ENCODE results near the gene KBTBD8.

The KBTBD8 gene

DNA sequence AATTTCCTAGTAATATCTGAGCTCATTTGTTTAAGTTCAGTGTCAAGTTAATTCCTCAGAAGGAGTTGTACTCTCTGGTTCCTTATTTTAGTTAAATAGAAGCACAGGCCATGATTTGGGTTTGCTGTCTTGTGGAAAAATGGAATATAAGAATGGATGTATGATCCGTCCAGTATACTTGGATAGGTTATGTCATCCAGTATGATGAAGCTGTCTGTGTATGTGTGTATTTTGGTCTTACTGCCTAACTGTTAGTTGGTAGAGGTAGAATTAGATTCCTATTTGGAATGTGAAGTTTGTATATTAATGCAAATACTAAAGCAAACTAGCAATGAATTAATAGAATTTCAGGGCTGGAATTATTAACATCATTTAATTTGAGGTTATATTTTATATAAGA, 7.9 kb downstream of the KBTBD8 start:
- Mint-ChIP-seq H3K36me3 (ENCODE audit: insufficient read depth) (peaks cover 32% of the 10 kb centered on the region), H3K4me3 (peak overlapping the region; percentile 16), H3K27me3 (no peaks in the 10 kb centered on the region), H3K4me1 (peaks cover 28% of the 10 kb centered on the region), H3K27ac (ENCODE audit: low read depth) (no peak overlapping the region), H3K9me3 (no peaks in the 10 kb centered on the region)
- no peak for DNase-seq (ENCODE audit: low spot score in 2 of 2)
- ATAC-seq (replicated peaks; ENCODE audit: extremely low read depth, poor library complexity, severe bottlenecking), result no peak

DNA sequence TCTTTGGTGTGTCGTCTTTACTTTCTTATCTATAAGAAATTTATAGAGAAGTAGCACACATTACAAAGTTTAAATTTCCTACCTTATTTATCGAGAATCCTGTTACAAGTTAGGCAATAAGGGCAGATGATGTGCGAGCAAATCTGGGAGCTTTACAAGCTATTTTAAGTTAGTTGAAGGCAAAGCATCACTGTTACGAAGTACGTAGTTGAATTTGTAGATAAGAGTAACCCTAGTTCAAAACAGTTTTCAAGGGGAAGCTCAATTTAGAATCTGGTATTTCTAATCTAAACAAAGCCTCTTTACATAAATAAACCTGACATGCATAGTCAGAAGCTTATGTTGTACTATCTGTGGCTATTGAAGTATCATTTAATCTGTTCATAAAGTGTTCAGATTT, 8.4 kb downstream of the KBTBD8 start:
- Mint-ChIP-seq H3K4me3 (no peak overlapping the region), H3K27me3 (no peaks in the 10 kb centered on the region), H3K4me1 (peaks cover 24% of the 10 kb centered on the region), H3K9me3 (no peaks in the 10 kb centered on the region), H3K27ac (ENCODE audit: low read depth) (no peak overlapping the region), H3K36me3 (ENCODE audit: insufficient read depth) (peaks cover 34% of the 10 kb centered on the region)
- DNase-seq (ENCODE audit: low spot score in 2 of 2), result no peak
- ATAC-seq (replicated peaks; ENCODE audit: extremely low read depth, poor library complexity, severe bottlenecking), result no peak

DNA sequence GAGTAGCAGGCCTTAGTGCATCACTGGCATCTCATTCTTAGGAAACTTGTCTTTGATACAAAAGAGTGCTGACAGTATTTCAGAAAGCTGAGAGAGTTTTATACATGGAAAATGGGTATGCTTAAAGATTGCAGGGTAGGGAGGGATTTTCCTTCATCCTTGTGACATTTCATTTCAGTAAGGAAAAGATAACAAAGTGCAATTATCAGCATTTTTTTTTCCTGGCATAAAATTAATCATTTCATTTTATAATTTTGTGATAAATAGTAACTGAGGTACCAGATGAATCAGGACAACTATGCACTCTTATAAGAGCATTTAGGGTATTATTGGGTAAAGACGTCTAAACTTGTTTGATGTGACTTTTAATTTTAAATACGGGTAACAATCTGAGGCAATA, 10.3 kb downstream of the KBTBD8 start:
- H3K27ac Mint-ChIP-seq (ENCODE audit: low read depth), result no peak overlapping the region
- no peaks in the 10 kb centered on the region for H3K27me3 Mint-ChIP-seq
- H3K4me3 Mint-ChIP-seq, result no peak overlapping the region
- peaks cover 22% of the 10 kb centered on the region for H3K4me1 Mint-ChIP-seq
- ATAC-seq (replicated peaks; ENCODE audit: extremely low read depth, poor library complexity, severe bottlenecking) (no peak), DNase-seq (ENCODE audit: low spot score in 2 of 2) (no peak)
- H3K9me3 Mint-ChIP-seq, result no peaks in the 10 kb centered on the region
- peaks cover 36% of the 10 kb centered on the region for H3K36me3 Mint-ChIP-seq (ENCODE audit: insufficient read depth)

DNA sequence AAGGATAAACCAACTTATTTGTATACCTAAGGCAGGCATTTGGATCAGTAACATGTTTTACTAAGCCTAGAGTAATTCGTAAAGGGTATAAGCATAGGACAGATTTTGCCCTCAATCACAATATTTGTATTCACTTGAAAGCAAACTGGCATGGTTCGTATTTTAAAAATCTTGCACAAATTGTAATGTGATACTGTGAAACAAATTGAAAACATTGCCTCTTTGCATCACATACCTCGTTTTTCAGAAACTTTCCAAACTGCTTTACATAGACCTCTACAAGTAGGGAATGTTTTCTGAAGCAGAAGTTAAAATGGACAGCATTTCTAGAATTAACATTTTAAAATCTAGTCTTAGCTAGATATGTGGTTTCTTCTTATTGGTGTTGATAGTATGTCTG, 11.6 kb downstream of the KBTBD8 start:
- H3K4me3 Mint-ChIP-seq, result no peak overlapping the region
- DNase-seq (ENCODE audit: low spot score in 2 of 2) (no peak), ATAC-seq (replicated peaks; ENCODE audit: extremely low read depth, poor library complexity, severe bottlenecking) (no peak)
- H3K9me3 Mint-ChIP-seq, result no peaks in the 10 kb centered on the region
- H3K27me3 Mint-ChIP-seq, result no peaks in the 10 kb centered on the region
- peaks cover 15% of the 10 kb centered on the region for H3K4me1 Mint-ChIP-seq
- H3K36me3 Mint-ChIP-seq (ENCODE audit: insufficient read depth), result peaks cover 31% of the 10 kb centered on the region
- H3K27ac Mint-ChIP-seq (ENCODE audit: low read depth), result no peak overlapping the region

DNA sequence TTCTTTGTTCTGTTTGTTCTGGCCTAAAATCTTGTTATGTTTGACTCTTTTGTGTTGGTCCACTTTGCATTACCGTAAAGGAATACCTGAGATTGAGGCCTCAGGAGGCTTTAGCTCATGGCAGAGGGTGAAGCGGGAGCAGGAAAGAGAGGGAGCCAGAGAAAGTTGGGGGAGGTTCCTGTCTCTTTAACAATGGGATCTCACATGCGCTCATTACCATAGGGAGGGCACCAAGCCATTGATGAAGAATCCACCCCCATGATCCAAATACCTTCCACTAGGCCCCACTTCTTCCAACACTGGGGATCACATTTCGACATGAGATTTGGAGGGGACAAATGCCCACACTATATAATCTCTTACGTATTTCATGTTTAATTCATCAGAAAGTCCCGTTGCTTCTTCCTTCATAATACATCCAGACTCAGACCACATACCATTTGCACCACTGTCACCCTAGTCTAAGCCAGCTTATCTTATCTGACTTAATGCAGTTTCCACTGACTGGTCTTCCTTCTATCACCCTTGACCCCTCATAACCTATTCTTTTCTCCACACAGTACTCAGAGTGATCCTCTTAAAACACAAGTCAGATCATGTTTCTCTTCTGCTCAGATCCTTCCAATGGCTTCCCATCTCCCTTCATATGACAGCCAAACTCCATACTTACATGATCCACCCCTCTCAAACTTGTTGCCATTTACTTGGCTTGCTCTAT, 13.5 kb downstream of the KBTBD8 start:
- DNase-seq (ENCODE audit: low spot score in 2 of 2) (no peak), ATAC-seq (replicated peaks; ENCODE audit: extremely low read depth, poor library complexity, severe bottlenecking) (no peak)
- Mint-ChIP-seq H3K4me1 (peaks cover 5% of the 10 kb centered on the region), H3K36me3 (ENCODE audit: insufficient read depth) (peaks cover 24% of the 10 kb centered on the region), H3K27ac (ENCODE audit: low read depth) (no peak overlapping the region), H3K9me3 (no peaks in the 10 kb centered on the region), H3K27me3 (no peaks in the 10 kb centered on the region), H3K4me3 (no peak overlapping the region)

DNA sequence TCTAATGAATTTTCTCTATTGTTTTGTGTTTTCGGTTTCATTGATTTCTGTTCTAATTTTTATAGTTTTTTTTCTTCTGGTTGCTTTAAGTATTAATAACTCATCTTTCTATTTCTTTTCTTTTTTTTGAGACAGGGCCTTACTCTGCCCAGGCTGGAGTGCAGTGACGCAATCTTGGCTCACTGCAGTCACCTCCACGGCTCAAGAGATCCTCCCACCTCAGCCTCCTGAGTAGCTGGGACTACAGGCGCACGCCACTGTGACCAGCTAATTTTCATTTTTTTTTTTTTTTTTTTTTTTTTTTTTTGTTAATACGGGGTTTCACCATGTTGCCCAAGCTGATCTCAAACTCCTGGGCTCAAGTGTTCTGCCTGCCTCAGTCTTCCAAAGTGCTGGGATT, 14.5 kb downstream of the KBTBD8 start:
- Mint-ChIP-seq H3K4me1 (peaks cover 8% of the 10 kb centered on the region), H3K36me3 (ENCODE audit: insufficient read depth) (peaks cover 21% of the 10 kb centered on the region), H3K4me3 (no peak overlapping the region), H3K27me3 (no peaks in the 10 kb centered on the region), H3K27ac (ENCODE audit: low read depth) (no peak overlapping the region), H3K9me3 (no peaks in the 10 kb centered on the region)
- DNase-seq (ENCODE audit: low spot score in 2 of 2) (no peak), ATAC-seq (replicated peaks; ENCODE audit: extremely low read depth, poor library complexity, severe bottlenecking) (no peak)

DNA sequence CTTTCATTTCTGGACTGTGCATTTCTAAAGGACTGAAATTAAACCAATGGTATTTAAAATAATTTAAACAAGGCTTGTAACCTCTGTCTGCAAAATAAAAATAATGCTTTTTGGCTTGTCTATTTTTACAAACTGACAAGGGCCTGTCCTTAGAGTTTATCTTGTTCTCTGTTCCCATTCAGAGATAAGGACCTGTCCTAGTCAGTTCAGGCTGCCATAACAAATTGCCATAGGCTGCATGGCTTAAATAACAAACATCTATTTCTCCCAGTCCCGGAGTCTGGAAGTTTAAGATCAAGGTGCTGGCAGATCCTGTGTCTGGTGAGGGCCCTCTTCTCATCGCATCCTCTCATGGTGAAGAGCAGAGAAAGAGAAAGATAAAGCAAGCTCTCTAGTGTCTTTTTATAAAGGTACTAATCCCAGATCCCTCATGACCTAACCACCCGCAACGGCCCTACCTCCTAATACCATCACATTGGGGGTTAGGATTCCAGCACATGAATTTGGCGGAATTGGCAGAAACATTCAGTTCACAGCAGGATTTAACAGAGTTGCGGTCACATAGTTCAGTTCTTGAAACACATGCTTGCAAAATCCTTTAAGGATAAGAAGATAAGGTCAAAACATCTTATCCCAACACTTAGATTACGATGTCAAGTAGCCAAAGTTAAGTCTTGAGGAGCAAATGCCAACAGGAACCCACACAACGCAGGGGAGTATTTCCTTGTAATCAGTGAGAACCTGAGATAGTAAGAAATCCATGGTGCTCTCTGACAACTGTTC, 17.8 kb downstream of the KBTBD8 start:
- H3K4me1 Mint-ChIP-seq, result peaks cover 15% of the 10 kb centered on the region

DNA sequence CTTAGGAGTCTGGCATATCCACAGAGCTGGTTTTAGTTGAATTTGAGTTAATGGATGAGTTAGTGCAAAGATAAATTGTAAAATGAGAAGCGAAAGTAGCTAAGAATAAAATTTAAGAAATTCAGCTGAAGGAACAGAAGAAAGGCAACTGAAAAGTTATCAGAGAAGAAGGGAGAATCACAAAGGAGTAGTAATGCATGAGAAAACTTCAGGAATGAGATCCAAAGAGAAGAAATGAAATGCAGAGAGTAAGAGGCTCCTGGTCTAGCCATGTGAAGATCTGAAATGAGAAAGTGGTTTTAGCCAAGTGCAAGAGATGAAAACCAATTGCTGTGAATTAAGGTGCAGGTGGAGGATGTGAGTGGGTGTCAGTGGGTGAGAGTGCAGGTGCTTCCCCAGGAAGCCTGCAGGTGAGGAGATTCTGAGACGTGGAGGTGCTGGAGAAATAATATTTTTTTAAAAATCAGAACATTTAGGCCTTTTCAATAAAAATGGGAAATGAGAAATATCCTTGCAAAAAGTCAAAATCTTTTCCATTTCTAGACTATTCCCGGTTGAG, 18.5 kb downstream of the KBTBD8 start:
- H3K9me3 Mint-ChIP-seq, result no peaks in the 10 kb centered on the region
- DNase-seq (ENCODE audit: low spot score in 2 of 2) (no peak), ATAC-seq (replicated peaks; ENCODE audit: extremely low read depth, poor library complexity, severe bottlenecking) (no peak)
- H3K36me3 Mint-ChIP-seq (ENCODE audit: insufficient read depth), result peaks cover 6% of the 10 kb centered on the region
- no peak overlapping the region for H3K4me3 Mint-ChIP-seq
- H3K27ac Mint-ChIP-seq (ENCODE audit: low read depth), result no peak overlapping the region
- no peaks in the 10 kb centered on the region for H3K27me3 Mint-ChIP-seq
- H3K4me1 Mint-ChIP-seq, result peaks cover 15% of the 10 kb centered on the region

More for the DNA sequence above, 17.8 kb downstream of the KBTBD8 start:
- no peak for ATAC-seq (replicated peaks; ENCODE audit: extremely low read depth, poor library complexity, severe bottlenecking)
- Mint-ChIP-seq H3K4me3 (no peak overlapping the region), H3K27me3 (no peaks in the 10 kb centered on the region), H3K36me3 (ENCODE audit: insufficient read depth) (peaks cover 8% of the 10 kb centered on the region), H3K27ac (ENCODE audit: low read depth) (no peak overlapping the region), H3K9me3 (no peaks in the 10 kb centered on the region)
- no peak for DNase-seq (ENCODE audit: low spot score in 2 of 2)

DNA sequence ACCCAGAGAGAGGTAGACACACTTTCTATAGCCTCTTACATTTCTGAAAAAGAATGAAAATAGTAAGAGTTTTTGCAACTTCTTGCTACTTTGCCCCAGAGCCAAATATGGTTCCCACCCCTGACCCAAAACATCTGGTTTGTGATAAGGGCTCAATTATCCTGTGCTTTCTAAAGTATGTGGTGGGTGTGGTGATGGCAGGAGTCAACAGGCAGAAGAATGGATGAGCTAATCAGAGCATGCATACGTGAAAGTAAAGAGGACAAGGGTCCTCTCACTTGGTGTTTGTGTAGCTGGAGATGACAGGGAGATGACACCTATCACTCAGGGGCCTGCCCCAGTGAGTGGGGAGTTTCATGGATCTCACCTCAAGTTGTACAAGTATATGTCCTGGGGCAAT, 19.1 kb downstream of the KBTBD8 start:
- H3K4me1 Mint-ChIP-seq, result peaks cover 15% of the 10 kb centered on the region
- H3K36me3 Mint-ChIP-seq (ENCODE audit: insufficient read depth), result peaks cover 2% of the 10 kb centered on the region
- no peak for DNase-seq (ENCODE audit: low spot score in 2 of 2)
- no peak for ATAC-seq (replicated peaks; ENCODE audit: extremely low read depth, poor library complexity, severe bottlenecking)
- no peaks in the 10 kb centered on the region for H3K27me3 Mint-ChIP-seq
- H3K9me3 Mint-ChIP-seq, result no peaks in the 10 kb centered on the region
- H3K4me3 Mint-ChIP-seq, result no peak overlapping the region
- H3K27ac Mint-ChIP-seq (ENCODE audit: low read depth), result no peak overlapping the region

DNA sequence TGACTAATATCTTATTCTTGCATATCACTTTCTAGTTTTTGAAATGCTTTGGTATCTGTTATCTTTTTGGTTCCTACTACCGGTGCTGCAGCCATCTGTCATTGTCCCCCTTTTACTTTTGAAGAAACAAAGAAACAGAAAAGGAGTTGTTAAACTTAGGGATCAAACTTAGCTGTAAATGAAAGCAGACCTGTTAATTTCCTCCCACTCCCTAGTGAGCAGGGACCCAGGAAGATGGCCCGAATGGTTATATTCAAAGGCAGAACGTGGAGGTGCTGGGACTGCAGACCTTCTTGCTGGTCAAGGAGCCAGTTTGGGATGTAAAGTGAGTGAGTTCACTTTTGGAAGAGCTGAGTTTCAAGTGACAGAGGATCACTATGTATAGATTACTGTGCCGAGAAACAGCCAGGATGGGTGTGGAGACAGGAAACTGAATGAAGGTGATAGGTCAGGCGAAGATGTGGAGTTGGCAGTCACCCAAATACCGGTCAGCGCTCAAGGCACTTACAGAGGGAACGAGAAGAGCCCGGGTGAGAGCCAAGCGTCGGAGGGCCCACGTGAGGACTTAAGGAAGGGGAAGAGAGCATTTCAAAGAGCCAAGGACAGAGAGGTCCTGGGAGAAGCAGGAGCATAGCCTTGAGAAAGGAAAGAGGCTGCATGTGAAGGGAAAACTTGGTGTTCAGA, 20.1 kb downstream of the KBTBD8 start:
- no peak overlapping the region for H3K27ac Mint-ChIP-seq (ENCODE audit: low read depth)
- H3K4me3 Mint-ChIP-seq, result no peak overlapping the region
- DNase-seq (ENCODE audit: low spot score in 2 of 2), result no peak
- H3K36me3 Mint-ChIP-seq (ENCODE audit: insufficient read depth), result no peaks in the 10 kb centered on the region
- peaks cover 15% of the 10 kb centered on the region for H3K4me1 Mint-ChIP-seq
- H3K27me3 Mint-ChIP-seq, result no peaks in the 10 kb centered on the region
- no peaks in the 10 kb centered on the region for H3K9me3 Mint-ChIP-seq
- no peak for ATAC-seq (replicated peaks; ENCODE audit: extremely low read depth, poor library complexity, severe bottlenecking)

DNA sequence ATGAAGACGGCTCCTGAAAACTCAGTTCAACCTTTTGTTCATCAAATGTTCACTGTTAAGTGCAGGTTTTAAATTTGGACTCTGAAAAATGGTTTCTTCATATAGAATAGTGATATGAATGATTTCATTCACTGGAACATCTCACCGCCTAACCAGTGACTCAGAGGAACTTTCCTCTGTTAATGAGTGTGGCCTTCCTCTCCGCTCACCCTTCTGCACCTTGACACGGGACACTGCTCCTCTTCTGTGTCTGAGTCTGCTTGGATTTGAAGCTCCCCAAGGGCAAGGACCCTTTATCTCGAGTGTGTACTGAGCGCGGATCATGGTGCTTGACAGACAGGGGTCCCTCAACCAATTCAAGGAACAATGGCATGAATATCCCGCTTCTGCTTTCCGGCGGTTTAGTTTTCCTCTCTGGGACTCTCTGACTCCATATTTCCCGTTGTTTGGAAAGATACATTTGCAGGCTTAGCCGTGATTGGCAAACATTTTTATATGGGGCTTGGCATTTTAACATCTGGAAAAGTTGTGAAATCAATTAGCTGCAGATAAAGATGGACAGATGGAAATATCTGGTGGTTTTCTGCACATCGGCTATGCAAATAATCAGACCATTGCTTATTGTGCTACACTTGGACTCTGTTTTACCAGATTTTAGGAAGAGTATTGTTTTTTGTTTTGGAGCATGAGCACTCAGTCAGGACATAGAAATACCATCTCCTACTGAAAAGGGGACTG, 20.9 kb downstream of the KBTBD8 start:
- DNase-seq (ENCODE audit: low spot score in 2 of 2) (no peak), ATAC-seq (replicated peaks; ENCODE audit: extremely low read depth, poor library complexity, severe bottlenecking) (no peak)
- Mint-ChIP-seq H3K4me3 (no peak overlapping the region), H3K36me3 (ENCODE audit: insufficient read depth) (no peaks in the 10 kb centered on the region), H3K4me1 (peaks cover 15% of the 10 kb centered on the region), H3K27ac (ENCODE audit: low read depth) (no peak overlapping the region), H3K27me3 (no peaks in the 10 kb centered on the region), H3K9me3 (no peaks in the 10 kb centered on the region)

Data from central memory CD8-positive, alpha-beta T cell (primary cell).